ENCODE data around the gene SCN9A.

Gene SCN9A

GRCh38 chr2:166180951-166181812, 194.6 kb downstream of the SCN9A start:
- DNase-seq (ENCODE audit: low read depth in 2 of 2, low spot score in 1 of 2) = no peak

- DNase-seq (ENCODE audit: low read depth in 2 of 2, low spot score in 1 of 2) = no peak
These were observed 196.5 kb downstream of the SCN9A start for GRCh38 chr2:166179201-166179600.

- DNase-seq (ENCODE audit: low read depth in 2 of 2, low spot score in 1 of 2) = no peak
These were observed 202.5 kb downstream of the SCN9A start for GRCh38 chr2:166173263-166173662.

- no peak for DNase-seq (ENCODE audit: low read depth in 2 of 2, low spot score in 1 of 2)
These were observed 204.5 kb downstream of the SCN9A start for GRCh38 chr2:166171216-166171615.

DNA sequence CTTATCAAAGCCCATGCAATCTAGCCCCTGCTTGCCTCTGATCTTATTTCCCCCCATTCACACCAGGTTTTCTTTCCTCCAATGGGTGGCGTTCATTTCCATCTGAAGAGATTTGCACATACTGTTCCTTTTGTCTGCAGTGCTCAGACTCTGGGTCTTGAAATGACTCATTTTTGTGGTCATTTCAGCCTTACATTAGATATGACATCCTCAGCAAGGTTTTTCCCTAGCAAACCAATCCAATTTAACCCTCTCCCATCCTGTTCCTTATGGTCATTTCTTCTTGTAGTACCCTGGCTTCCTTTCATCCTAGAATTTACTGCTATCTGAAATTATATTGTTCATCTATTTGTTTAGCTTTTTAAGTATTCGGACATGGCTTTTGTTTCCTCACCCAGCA, 205.4 kb downstream of the SCN9A start:
- DNase-seq (ENCODE audit: low read depth in 2 of 2, low spot score in 1 of 2) = no peak

GRCh38 chr2:166167449-166167848, 208.3 kb downstream of the SCN9A start:
- DNase-seq (ENCODE audit: low read depth in 2 of 2, low spot score in 1 of 2) = no peak

GRCh38 chr2:166163775-166164174, 212.0 kb downstream of the SCN9A start:
- no peak for DNase-seq (ENCODE audit: low read depth in 2 of 2, low spot score in 1 of 2)

GRCh38 chr2:166158546-166158945, 217.2 kb downstream of the SCN9A start:
- no peak for DNase-seq (ENCODE audit: low read depth in 2 of 2, low spot score in 1 of 2)

DNA sequence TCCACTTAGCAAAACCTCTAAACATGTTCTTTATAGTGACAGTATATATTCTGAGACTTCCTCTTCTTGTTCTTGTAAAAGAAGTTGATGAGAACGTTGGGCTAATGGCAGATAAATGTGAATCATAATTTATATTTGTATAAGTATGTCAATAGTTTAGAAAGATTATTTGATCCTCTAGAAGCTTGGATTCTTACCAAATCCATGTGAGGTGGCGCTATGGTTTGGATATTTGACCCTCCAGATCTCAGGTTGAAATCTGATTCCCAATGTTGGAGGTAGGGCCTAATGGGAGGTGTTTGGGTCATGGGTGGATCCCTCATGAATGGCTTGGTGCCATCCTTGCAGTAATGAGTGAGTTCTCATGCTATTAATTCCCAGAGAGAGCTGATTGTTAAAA, 218.2 kb downstream of the SCN9A start:
- DNase-seq (ENCODE audit: low read depth in 2 of 2, low spot score in 1 of 2) = no peak

- DNase-seq (ENCODE audit: low read depth in 2 of 2, low spot score in 1 of 2) = no peak
These were observed 218.7 kb downstream of the SCN9A start for GRCh38 chr2:166156985-166157490.

GRCh38 chr2:166155589-166155988, 220.2 kb downstream of the SCN9A start:
- no peak for DNase-seq (ENCODE audit: low read depth in 2 of 2, low spot score in 1 of 2)

DNA sequence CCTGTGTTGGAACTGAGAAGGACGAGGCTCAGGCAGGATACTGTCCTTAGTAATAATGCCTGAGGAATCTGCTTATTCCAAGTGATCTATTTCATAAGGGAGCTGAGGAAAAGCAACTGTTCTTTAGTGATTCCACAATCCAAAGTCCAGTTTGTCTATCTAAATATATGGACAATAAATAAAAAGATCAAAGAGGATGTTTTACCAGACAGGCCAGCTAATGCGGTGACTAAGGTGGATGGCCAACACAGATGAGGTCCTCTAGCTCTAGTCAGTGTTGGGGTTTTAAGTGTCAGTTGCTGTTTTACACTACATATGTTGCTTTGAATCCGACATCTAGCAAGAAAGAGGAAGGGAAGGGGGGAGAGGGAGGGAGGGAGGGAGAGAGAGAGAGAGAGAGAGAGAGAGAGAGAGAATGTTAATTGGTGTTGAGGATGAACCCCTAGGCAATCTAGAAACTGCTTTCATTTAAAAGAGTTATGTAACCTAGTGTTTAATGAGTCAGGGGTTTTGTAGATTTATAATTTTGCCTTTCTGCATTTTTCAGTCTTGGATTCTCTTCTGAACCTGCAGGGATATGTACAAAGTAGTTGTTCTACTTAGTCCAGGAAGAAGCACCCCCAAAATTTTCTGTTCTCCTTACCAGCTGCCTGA, 220.9 kb downstream of the SCN9A start:
- no peak for DNase-seq (ENCODE audit: low read depth in 2 of 2, low spot score in 1 of 2)

DNA sequence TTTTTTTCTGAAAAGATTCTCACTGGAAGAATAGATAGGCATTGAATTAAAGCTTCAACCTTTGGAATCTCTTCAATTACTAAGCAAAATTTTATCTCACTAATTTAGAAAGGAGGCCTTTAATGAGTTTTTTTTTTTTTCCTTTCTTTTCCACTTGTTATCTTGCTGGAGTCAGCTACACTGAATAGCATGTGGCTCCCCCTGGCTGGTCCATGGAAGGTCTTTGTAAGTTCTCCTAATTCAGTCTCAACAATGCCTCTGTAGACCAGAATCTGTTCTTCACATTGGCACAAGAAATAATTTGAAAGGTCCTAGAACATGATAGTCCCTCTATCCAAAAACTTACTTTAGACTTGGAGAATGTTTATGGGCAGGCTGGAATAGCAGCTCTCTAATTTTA, 223.7 kb downstream of the SCN9A start:
- DNase-seq (ENCODE audit: low read depth in 2 of 2, low spot score in 1 of 2) = no peak

- DNase-seq (ENCODE audit: low read depth in 2 of 2, low spot score in 1 of 2) = no peak
These were observed 227.0 kb downstream of the SCN9A start for GRCh38 chr2:166148500-166149400.

- DNase-seq (ENCODE audit: low read depth in 2 of 2, low spot score in 1 of 2) = no peak
These were observed 227.9 kb downstream of the SCN9A start for GRCh38 chr2:166147883-166148282.

Data from stimulated activated CD8-positive, alpha-beta memory T cell treated with anti-CD3 and anti-CD28 coated beads, Interleukin-4, amount 100 ng/mL, for 4 hours (primary cell).